ENCODE results near the gene TRAF3IP1. TPM values are rescaled to one million over a fixed set of nuclear protein-coding genes. Genes with fewer than 3 reads are reported as not detected.

TRAF3IP1 gene
- total and polyA plus RNA-seq, 2 donors = 2.7 to 5.1 TPM

- no peak for DNase-seq (ENCODE audit: low read depth in 6 of 9, low spot score in 9 of 9)
- Histone ChIP-seq H3K4me1 (ENCODE audit: control insufficient read depth in 2 of 2, insufficient read depth in 2 of 2, low read length in 2 of 2) (peaks cover 0 to 2% of the 10 kb centered on the region in 2 donors), H3K36me3 (ENCODE audit: control insufficient read depth in 2 of 2, insufficient read depth in 2 of 2, low read length in 1 of 2) (no peaks in the 10 kb centered on the region), H3K27ac (ENCODE audit: low read depth in 1 of 2, low read length in 1 of 2) (no peak overlapping the region), H3K27me3 (ENCODE audit: control insufficient read depth in 2 of 2, insufficient read depth in 1 of 2, low read length in 1 of 2) (no peaks in the 10 kb centered on the region), H3K9me3 (ENCODE audit: control insufficient read depth in 2 of 2, insufficient read depth in 1 of 2, low read length in 1 of 2) (peaks cover 2 to 12% of the 10 kb centered on the region in 2 donors), H3K4me3 (ENCODE audit: low read length in 2 of 2) (no peak overlapping the region)
- 95% methylated on average over 2 of the region's 2 CpGs for WGBS
Measured at GRCh38 chr2:238413368-238413767, 93.0 kb downstream of the TRAF3IP1 start.

GRCh38 chr2:238415036-238415764 is 94.9 kb downstream of the TRAF3IP1 start:
- Histone ChIP-seq H3K36me3 (ENCODE audit: control insufficient read depth in 2 of 2, insufficient read depth in 2 of 2, low read length in 1 of 2) (no peaks in the 10 kb centered on the region), H3K4me1 (ENCODE audit: control insufficient read depth in 2 of 2, insufficient read depth in 2 of 2, low read length in 2 of 2) (peaks cover 0 to 2% of the 10 kb centered on the region in 2 donors), H3K4me3 (ENCODE audit: low read length in 2 of 2) (no peak overlapping the region), H3K27ac (ENCODE audit: low read depth in 1 of 2, low read length in 1 of 2) (no peak overlapping the region), H3K9me3 (ENCODE audit: control insufficient read depth in 2 of 2, insufficient read depth in 1 of 2, low read length in 1 of 2) (peaks cover 2 to 12% of the 10 kb centered on the region in 2 donors), H3K27me3 (ENCODE audit: control insufficient read depth in 2 of 2, insufficient read depth in 1 of 2, low read length in 1 of 2) (no peaks in the 10 kb centered on the region)
- 89% methylated on average over 12 of the region's 12 CpGs for WGBS
- peak in 1 of 9 donors; percentile 22 for DNase-seq (ENCODE audit: low read depth in 6 of 9, low spot score in 9 of 9)

GRCh38 chr2:238415893-238416292 is 95.6 kb downstream of the TRAF3IP1 start:
- no peaks in the 10 kb centered on the region for H3K27me3 ChIP-seq (ENCODE audit: control insufficient read depth in 2 of 2, insufficient read depth in 1 of 2, low read length in 1 of 2)
- H3K9me3 ChIP-seq (ENCODE audit: control insufficient read depth in 2 of 2, insufficient read depth in 1 of 2, low read length in 1 of 2) = peaks cover 2 to 12% of the 10 kb centered on the region in 2 donors
- no peak for DNase-seq (ENCODE audit: low read depth in 6 of 9, low spot score in 9 of 9)
- peaks cover 0 to 2% of the 10 kb centered on the region in 2 donors for H3K4me1 ChIP-seq (ENCODE audit: control insufficient read depth in 2 of 2, insufficient read depth in 2 of 2, low read length in 2 of 2)
- WGBS = 97% methylated on average over 5 of the region's 5 CpGs
- no peak overlapping the region for H3K27ac ChIP-seq (ENCODE audit: low read depth in 1 of 2, low read length in 1 of 2)
- no peak overlapping the region for H3K4me3 ChIP-seq (ENCODE audit: low read length in 2 of 2)
- no peaks in the 10 kb centered on the region for H3K36me3 ChIP-seq (ENCODE audit: control insufficient read depth in 2 of 2, insufficient read depth in 2 of 2, low read length in 1 of 2)

GRCh38 chr2:238418196-238418998 is 98.1 kb downstream of the TRAF3IP1 start:
- Histone ChIP-seq H3K4me3 (ENCODE audit: low read length in 2 of 2) (no peak overlapping the region), H3K4me1 (ENCODE audit: control insufficient read depth in 2 of 2, insufficient read depth in 2 of 2, low read length in 2 of 2) (peaks cover 0 to 18% of the 10 kb centered on the region in 2 donors), H3K27me3 (ENCODE audit: control insufficient read depth in 2 of 2, insufficient read depth in 1 of 2, low read length in 1 of 2) (no peaks in the 10 kb centered on the region), H3K9me3 (ENCODE audit: control insufficient read depth in 2 of 2, insufficient read depth in 1 of 2, low read length in 1 of 2) (peaks cover 2 to 12% of the 10 kb centered on the region in 2 donors), H3K36me3 (ENCODE audit: control insufficient read depth in 2 of 2, insufficient read depth in 2 of 2, low read length in 1 of 2) (no peaks in the 10 kb centered on the region), H3K27ac (ENCODE audit: low read depth in 1 of 2, low read length in 1 of 2) (no peak overlapping the region)
- DNase-seq (ENCODE audit: low read depth in 6 of 9, low spot score in 9 of 9) = no peak
- 88% methylated on average over 5 of the region's 6 CpGs for WGBS

GRCh38 chr2:238418999-238419546 is 98.8 kb downstream of the TRAF3IP1 start:
- Histone ChIP-seq H3K27ac (ENCODE audit: low read depth in 1 of 2, low read length in 1 of 2) (no peak overlapping the region), H3K4me1 (ENCODE audit: control insufficient read depth in 2 of 2, insufficient read depth in 2 of 2, low read length in 2 of 2) (peaks cover 0 to 18% of the 10 kb centered on the region in 2 donors), H3K9me3 (ENCODE audit: control insufficient read depth in 2 of 2, insufficient read depth in 1 of 2, low read length in 1 of 2) (peaks cover 2 to 12% of the 10 kb centered on the region in 2 donors), H3K36me3 (ENCODE audit: control insufficient read depth in 2 of 2, insufficient read depth in 2 of 2, low read length in 1 of 2) (no peaks in the 10 kb centered on the region), H3K27me3 (ENCODE audit: control insufficient read depth in 2 of 2, insufficient read depth in 1 of 2, low read length in 1 of 2) (no peaks in the 10 kb centered on the region), H3K4me3 (ENCODE audit: low read length in 2 of 2) (no peak overlapping the region)
- 96% methylated on average over 2 of the region's 2 CpGs for WGBS
- DNase-seq (ENCODE audit: low read depth in 6 of 9, low spot score in 9 of 9) = no peak

GRCh38 chr2:238420442-238420841 is 100.1 kb downstream of the TRAF3IP1 start:
- Histone ChIP-seq H3K4me3 (ENCODE audit: low read length in 2 of 2) (no peak overlapping the region), H3K9me3 (ENCODE audit: control insufficient read depth in 2 of 2, insufficient read depth in 1 of 2, low read length in 1 of 2) (peaks cover 1 to 5% of the 10 kb centered on the region in 2 donors), H3K4me1 (ENCODE audit: control insufficient read depth in 2 of 2, insufficient read depth in 2 of 2, low read length in 2 of 2) (peaks cover 1 to 18% of the 10 kb centered on the region in 2 donors), H3K36me3 (ENCODE audit: control insufficient read depth in 2 of 2, insufficient read depth in 2 of 2, low read length in 1 of 2) (no peaks in the 10 kb centered on the region), H3K27ac (ENCODE audit: low read depth in 1 of 2, low read length in 1 of 2) (no peak overlapping the region), H3K27me3 (ENCODE audit: control insufficient read depth in 2 of 2, insufficient read depth in 1 of 2, low read length in 1 of 2) (no peaks in the 10 kb centered on the region)
- WGBS = 89% methylated on average over 8 of the region's 8 CpGs
- DNase-seq (ENCODE audit: low read depth in 6 of 9, low spot score in 9 of 9) = no peak

GRCh38 chr2:238420878-238421694 is 100.8 kb downstream of the TRAF3IP1 start:
- Histone ChIP-seq H3K27me3 (ENCODE audit: control insufficient read depth in 2 of 2, insufficient read depth in 1 of 2, low read length in 1 of 2) (no peaks in the 10 kb centered on the region), H3K4me3 (ENCODE audit: low read length in 2 of 2) (no peak overlapping the region), H3K9me3 (ENCODE audit: control insufficient read depth in 2 of 2, insufficient read depth in 1 of 2, low read length in 1 of 2) (no peaks in the 10 kb centered on the region), H3K4me1 (ENCODE audit: control insufficient read depth in 2 of 2, insufficient read depth in 2 of 2, low read length in 2 of 2) (peaks cover 8 to 24% of the 10 kb centered on the region in 2 donors), H3K36me3 (ENCODE audit: control insufficient read depth in 2 of 2, insufficient read depth in 2 of 2, low read length in 1 of 2) (no peaks in the 10 kb centered on the region), H3K27ac (ENCODE audit: low read depth in 1 of 2, low read length in 1 of 2) (no peak overlapping the region)
- no peak for DNase-seq (ENCODE audit: low read depth in 6 of 9, low spot score in 9 of 9)
- 92% methylated on average over 16 of the region's 16 CpGs for WGBS

- no peaks in the 10 kb centered on the region for H3K36me3 ChIP-seq (ENCODE audit: control insufficient read depth in 2 of 2, insufficient read depth in 2 of 2, low read length in 1 of 2)
- 87% methylated on average over 18 of the region's 18 CpGs for WGBS
- H3K9me3 ChIP-seq (ENCODE audit: control insufficient read depth in 2 of 2, insufficient read depth in 1 of 2, low read length in 1 of 2) = no peaks in the 10 kb centered on the region
- DNase-seq (ENCODE audit: low read depth in 6 of 9, low spot score in 9 of 9) = peak in 1 of 9 donors; percentile 32
- no peaks in the 10 kb centered on the region for H3K27me3 ChIP-seq (ENCODE audit: control insufficient read depth in 2 of 2, insufficient read depth in 1 of 2, low read length in 1 of 2)
- H3K4me1 ChIP-seq (ENCODE audit: control insufficient read depth in 2 of 2, insufficient read depth in 2 of 2, low read length in 2 of 2) = peaks cover 9 to 26% of the 10 kb centered on the region in 2 donors
- no peak overlapping the region for H3K27ac ChIP-seq (ENCODE audit: low read depth in 1 of 2, low read length in 1 of 2)
- no peak overlapping the region for H3K4me3 ChIP-seq (ENCODE audit: low read length in 2 of 2)
Measured at GRCh38 chr2:238421695-238422035, 101.3 kb downstream of the TRAF3IP1 start.

All from thymus (tissue), 11 donors.